ENCODE results near the gene MAD1L1.
"Not testable (repeated sequence)": the region's sequence is repeated elsewhere in the genome, so short reads cannot be mapped to it uniquely, and the experiment has no call there.

The MAD1L1 gene

DNA sequence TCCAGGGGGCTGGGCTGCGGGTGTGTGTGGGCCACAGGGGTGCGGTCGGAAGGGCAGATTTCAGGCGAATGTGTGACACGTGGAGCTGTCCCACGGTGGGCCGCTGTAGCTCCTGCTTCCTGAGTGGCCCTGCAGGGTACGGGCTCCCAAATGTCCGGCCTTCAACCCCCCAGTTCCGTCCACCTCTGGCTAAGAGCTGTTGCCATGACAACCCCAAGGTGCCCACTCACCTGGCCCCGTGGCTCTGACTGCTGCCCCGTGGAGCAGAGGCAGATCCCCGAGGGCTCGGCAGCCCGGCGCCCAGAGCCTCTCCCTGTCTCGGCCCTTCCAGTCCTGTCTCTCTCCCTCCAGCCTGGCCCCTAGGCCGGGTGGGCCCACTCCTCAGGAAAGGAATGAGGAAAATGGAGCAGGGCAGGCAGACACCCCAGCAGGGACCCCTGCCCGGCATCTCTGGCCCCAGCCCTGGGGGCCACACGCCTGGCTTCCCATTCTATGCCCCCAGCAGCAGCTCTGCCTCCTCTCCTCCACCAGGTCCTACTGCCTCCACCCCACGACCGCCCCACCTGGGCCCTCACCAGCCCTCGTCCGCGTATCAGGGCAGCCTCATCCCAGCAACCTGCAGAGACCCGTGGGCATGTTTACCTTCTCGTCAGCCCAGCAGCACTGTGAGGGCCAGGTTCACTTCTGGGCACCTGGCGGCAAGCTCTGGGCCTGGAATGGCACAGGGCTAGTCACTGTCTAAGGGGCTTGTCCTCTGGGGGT is 347.1 kb downstream of the MAD1L1 start:
- no peak for DNase-seq

DNA sequence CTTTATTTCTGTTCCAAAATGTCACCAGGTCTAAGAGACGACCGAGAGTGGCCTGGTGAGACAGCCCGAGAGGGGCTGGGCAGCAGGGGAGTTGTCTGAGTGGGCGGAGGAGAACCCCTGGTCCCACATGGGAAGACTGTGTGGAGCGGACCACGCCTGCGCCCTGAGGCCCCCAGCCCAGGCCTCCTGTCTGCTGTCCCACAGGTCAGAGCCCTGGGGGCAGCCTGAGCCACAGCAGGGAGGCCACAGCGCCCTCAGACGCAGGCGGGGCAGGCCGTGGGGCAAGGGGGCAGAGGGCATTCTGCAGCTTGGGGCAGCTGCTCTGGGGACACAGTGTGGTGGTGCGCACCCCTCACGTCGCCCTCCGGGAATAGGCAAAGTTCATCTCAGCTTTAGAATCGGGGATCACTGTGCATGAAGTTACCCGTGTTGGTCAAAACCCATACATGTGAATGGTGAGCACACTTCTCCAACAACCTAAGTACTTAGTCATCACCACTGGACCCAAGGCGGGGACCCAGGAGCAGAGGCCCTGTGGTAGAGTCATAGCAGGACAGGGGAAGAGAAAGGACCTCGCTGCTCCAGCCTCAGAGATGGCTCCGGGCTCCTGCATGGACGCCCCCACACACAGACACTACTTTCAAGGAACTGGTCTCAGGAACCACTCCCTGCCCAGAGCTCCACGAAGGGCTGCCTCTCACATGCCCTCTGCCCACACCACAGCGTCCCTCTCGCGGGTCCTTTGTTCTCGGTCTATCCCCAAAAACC is 348.0 kb downstream of the MAD1L1 start:
- no peak for DNase-seq

DNA sequence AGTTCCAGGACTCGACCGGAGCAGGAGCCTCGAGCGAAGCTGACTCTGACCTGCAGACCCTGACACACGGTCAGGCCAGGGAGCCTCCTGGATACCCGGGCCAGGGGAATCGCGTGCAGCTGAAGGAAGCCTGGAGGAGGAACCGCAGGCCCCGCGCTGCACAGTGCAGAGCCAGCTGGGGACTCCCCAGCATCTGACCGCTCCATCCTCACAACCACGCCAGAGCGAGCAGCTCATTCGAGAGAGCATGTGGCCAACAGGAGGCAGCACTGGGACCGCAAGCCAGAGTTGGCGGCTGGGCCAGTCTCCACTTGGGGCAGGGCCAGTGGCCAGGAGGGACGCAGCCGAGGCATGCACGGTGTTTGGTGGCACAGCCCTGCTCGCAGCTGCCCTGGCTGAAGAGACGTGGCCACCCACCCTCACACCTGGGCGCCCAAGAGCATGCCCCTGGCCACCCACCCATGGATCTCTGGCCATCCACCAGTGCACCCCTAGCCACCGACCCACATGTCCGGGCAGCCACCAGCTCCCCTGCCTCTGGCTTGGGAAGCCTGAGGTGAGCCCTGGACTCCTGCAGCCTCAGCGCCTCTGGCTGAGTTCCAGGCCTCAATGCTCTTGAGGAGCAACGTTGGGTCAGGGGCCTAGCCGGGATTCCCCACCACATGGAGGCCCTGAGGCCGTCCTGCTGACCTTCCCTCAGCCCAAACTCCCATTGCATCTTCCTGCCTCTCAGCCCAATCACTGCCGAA is 348.7 kb downstream of the MAD1L1 start:
- DNase-seq: no peak

DNA sequence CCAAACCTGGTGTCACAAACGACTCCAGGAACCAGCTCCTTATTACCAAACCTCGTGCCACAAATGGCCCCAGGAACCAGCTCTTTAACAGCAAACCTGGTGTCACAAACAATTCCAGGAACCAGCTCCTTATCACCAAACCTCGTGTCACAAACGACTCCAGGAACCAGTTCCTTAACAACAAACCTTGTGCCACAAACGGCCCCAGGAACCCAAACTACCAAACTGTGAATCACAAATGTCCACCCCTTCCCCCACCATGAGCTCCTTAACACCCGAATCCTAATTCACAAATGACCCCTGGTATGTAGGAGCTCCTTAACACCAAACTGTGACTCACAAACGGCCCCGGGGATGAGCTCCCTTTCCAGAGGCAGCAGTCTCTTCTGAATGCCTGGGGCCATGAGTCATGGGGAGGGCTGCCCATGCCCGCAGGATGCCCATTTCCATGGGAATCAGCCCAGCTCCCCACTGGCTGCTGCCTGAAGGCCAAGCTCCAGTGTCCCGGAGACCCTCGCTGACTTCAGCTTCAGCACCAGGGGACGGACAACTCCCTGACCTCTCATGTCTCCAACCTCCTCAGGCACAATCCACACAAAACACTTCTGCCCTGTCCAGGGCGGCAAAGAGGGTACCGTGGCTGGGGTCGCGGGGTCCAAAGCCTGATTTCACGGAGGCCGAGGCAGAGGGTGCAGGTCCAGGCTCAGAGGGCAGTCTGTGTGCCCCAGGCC is 349.5 kb downstream of the MAD1L1 start:
- no peak for DNase-seq

DNA sequence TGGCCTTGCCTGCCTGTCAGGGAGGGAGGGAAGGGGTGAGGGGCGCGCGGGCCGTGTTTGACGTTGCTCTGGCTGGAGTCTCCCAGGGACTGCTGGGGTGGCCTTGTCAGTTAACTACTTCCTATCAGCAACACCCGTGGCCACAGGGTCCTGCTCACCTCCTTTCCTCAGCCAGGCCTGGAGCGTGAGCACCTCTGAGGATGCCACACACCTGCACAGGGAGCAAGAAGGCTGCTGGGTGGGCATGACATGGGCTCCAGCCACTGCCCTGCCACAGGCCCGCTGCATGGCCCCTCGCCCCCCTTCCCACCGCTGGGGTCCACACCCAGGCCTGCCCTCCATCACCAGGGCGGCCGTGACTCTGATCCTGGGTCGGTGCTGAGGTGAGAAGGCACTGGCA is 350.3 kb downstream of the MAD1L1 start:
- DNase-seq: no peak

DNA sequence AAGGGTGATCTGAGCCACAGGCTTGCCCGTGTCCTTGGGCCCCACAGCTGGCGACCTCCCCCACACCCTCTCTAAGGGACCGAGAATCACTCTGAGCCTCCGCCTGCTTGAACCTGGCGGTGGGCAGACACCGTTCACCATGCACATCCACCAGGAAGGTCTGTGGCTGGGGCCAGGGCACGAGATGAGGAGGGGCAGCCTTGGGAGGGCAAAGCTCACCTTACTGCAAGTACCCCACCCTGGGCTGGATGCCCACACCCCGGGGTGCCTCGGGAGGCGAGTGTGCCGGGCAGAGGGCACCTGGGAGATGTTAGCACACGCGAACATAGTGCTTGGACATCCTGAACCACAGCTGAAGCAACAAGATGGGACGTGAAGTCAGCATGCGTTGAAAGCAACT is 350.8 kb downstream of the MAD1L1 start:
- DNase-seq: no peak

DNA sequence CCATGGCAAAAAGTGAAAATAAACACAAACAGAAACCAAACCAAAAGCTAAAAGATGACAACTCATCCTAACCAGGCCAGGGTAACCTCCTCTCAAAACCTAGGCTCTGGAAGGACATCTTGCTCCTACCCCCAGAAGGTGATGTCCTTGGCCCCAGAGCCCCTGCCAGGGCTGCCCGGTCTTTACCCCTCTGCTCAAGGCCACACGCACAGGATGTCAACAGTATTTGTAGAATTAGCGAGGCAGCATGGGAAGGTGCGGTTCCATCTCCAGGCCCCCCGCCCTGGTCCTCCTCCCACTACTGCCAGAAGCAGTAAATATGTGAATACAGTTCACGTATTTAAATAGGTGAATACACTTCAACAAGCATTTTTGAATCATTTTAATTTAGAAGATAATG is 356.1 kb downstream of the MAD1L1 start:
- DNase-seq: not testable (repeated sequence)

DNA sequence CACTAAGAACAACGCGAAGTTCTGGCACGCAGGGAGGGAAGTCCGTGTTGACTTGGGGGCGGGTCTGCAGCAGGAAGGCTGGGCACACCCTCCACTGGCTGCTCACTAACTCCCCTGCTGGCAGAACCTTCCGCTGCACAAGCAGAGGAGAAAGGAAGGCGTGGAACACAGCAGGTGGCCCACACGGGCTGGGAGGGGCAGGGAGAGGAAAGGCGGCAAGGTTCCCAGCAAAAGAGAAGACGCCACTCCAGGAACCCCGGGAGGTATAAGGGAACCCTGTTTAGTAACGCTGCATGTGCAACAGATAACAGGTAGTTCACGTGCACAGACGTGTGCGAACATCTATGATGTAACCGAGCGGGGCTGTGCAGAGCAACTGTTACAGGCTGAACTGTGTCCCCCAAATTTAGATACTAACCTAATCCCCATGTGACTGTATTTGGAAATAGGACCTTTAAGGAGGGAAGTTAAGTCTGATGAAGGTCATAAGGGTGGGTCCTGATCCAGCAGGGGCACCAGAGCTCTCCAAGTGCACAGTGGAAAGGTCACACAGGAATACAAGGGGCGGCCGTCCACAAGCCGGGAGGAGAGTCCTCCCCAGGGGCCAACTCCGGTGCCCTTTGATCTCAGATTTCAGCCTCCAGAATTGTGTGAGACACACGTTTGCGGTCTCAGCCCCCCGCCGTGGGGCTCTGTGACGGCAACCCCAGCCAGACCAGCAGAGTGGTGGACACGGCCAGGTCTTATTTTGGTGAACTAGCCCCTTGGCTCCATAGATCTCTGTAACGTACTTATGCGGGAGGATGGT is 357.1 kb downstream of the MAD1L1 start:
- not testable (repeated sequence) for DNase-seq

DNA sequence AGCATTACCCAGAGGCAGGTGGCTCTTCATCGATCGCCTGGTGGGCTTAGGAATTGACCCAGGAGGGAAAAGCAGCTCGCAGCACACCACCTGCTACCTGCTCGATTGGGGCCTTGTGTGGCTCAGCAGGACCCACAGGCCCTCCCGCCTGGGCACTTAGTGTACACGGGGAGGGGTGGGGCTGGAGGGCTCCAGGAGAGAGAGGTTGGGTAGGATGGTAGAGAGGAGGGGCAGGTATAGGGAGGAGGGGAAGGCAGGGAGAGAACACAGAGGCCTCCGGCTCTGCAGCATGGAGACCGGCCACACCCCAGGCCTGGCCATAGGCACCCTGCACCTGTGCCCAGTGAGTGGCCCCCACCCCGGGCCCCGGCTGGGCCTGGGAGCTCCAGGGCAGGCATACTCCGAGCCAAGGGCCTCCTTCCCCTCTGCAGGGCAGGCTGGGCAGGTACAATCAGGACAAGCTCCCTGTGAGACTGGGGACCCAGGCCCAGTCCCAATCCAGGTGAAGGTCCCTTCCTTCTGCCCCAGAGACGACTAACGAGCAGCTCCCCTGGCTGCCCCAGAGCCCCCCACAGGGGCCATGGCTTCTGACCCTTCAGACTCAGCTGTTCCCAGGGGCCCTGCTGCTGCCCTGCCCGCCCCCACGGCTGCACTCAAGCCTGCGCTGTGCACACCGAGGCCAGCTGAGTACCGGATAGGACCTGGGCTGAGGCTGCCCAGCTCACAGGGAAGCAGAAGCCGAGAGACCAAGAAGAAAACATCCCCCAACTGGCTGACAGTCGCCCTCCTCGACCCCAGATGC is 358.0 kb downstream of the MAD1L1 start:
- DNase-seq: not testable (repeated sequence)

DNA sequence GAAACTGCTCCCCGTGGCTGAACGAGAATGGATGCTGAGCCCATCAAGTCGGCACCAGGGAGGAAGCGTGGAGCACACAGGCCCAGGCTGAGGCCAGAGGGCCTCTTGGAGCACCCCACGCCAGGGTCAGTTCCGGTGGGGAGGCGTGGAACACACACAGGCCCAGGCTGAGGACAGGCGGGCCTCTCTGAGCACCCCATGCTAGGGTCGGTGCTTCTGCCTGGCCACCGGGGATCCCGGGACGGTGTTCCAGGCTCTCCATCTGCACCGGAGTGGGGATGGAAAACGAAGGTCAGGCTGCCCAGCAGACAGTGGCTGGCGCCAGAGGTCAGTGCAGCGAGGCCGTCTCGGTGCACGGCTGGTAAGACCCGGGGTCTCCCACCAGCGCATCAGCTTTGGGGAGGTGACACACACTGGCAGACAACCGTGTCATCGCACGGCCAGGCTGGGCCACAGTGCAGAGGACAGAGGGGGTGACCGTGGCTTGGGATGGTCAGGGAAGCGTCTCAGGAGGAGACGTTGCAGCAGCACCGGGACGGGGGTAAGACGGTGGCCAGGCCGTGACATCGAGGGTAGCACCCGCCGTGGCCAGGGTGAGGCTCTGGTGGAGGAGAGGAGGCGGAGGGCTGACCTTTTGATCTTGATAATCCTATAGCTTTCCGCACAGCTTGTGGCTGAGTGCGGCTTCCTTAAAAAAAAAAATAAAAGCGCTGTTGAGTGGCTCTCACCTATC is 358.7 kb downstream of the MAD1L1 start:
- DNase-seq: no peak

DNA sequence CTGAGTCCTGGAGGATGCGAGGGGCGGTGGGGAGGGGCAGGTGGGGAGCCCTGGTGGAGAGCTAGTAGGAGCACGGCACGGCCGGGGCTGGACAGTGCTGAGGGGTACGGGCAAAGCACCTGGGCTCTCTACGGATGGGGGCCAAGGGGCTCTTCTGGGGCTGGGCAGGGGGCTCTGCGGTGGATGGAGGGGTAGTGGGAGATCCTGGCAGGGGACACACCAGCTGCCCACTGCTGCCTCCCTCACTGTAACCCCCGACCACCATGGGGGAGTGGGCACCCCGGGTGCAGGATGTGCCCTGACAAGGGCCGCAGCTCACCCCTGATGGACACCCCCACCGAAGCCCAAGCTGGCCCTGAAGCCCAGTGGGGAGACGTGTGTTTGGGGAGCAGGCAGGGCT is 359.3 kb downstream of the MAD1L1 start:
- DNase-seq: no peak

DNA sequence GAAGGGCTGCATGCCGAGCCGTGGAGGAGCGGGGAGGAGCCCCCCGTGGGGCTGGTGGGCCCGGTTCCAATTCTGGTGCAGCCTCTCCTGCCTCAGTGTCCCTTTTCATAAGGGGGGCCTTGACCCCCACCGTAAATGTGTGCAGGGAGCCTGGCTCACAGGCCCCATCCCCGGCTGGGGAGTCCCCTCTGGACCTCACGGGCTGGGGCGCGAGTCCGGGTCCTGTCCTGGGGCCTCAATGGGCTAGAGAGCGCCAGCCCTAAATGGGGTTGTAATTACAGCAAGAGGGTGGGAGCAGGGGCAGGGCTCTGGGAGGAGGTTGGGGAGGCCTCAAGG is 359.7 kb downstream of the MAD1L1 start:
- no peak for DNase-seq

DNA sequence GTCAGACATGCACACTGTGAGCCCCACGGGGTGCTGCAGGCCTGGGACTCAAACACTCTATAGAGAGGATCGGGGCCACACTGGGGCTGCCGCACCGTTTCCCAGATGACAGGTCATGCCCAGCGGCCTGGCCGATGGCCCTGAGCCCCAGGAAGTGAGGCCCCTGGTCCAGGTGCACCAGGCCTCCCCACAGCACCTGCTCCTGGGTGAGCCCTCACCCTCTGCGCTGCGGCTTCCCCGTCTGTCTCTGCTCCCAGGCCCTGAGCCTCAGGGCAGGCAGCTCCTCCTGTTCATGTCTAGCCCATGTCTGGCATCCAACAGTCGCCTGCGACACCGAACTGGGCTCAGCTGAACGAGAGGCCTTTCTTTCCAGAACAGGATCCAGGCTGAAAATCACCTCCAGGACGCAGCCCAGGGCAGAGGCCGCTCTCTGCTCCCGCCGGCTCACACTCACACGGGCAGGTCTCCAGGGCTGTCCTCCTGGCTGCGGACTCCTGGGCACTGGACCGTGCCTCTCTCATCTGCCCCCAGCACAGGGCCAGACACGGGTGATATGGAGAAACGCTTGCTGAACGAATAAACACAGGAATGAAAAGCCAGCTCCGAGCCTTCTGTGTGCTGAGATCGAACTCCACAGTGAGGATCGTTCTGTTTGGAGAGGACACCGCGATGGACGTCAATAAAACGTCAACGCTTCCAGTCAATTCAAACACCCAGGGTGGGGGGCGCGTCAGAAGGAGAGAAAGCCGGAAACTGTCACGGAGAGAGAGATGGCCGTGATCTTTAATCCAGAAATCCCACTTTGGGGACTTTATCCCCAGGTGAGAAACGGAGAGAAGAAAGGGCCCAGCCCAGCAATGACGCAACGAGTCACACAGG is 360.3 kb downstream of the MAD1L1 start:
- DNase-seq: no peak

DNA sequence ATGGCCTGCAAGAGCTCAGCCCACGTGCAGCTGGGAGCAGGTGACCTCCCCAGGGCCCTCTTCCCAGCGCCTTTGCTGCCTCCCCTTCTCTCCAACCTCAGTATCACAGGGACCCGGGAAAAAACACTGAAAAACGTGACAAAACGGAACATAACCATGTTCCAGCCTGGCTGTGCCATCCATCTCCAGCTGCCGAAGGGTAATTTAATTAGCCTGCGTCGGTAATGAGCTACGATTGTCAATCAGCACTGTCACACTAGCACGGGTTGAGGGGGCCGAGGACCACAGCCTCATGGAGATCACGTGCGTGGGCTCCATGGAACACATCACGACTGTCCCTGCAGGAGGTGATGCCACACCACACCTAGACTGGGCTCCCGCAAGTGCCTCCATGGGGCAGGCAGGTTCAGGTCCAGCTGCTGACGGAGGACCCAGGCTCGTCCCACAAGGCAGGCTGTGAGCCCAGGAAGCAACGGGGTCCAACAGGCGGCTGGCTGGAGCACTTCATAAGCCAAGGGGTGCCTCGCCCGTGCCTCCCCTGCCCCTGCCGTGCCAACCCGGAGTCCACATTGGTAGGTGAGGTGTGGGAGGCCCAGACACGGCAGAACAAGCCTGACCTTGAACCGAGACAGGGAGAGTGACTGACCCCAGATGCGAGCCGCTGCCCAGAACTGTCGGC is 363.2 kb downstream of the MAD1L1 start:
- no peak for DNase-seq

DNA sequence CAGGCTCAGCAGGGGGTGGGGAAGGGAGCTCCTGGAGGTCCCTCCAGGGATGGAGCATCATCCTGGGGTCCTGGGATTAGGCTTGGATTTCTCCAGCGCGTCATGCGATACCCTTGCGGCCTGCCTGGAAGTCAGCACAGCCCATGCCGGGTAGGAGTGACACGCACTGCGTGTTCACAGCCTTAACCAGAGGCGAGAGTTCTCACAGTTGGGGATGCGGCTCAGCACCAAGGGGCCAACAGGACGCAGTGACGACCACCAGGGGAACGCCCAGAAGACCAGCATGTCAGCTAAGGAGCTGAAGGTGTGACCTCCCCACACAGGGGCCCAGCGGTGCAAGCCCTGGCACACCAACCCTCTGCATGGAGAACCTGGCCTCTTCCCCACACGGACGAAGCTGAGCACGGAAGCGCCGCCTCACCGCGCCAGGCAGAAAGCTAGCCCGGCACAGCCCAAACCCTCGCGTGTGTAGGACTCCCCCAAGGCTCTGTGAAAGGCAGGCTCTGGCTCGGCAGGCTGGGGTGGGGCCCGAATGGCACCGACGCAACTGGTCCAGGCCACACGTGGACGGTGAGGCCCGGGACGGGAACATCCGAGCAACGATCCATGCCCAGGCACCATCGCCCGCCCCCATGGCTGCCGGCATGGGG is 364.1 kb downstream of the MAD1L1 start:
- DNase-seq: no peak

DNA sequence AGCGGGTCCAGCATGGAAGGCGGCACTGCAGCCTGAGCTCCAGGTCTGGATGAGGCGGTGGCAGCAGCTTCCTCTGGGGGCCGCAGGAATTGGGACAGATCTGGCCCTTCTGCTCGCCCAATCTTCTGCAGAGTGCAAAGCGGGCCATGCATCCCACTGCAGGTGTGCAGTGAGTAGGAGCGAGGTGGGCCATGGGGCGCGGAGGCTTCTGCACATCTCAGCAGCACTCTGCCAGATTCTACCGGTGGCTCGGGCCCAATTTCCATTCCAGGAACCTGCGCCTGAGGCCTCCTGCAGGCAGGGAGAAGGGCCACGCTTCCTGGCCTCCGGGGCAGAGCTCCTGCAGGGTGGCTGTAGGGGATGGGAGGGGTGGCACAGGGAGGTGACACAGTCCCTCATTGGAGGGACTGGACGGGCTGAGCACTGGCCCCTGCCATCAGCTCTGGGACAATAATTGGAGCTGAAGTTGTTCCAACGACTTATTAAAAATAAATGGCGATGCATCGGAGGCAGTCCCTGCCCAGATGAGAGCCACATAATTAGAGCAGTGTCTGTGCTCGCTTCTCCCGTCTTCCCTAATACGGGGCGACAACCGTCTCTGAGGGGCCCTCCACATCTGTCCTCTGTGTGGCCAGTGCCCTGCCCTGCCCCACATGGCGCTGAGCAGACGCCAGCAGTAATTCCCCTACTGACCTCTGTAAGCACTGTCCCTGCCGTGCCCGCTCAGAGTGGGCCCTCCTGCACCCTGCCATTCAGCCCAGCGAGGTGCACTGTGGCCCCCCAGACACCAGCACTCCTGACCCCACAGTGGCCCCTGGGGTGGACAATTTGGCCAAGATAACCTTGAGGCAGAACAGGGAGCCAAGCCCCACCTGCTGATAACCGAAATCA is 365.1 kb downstream of the MAD1L1 start:
- no peak for DNase-seq

DNA sequence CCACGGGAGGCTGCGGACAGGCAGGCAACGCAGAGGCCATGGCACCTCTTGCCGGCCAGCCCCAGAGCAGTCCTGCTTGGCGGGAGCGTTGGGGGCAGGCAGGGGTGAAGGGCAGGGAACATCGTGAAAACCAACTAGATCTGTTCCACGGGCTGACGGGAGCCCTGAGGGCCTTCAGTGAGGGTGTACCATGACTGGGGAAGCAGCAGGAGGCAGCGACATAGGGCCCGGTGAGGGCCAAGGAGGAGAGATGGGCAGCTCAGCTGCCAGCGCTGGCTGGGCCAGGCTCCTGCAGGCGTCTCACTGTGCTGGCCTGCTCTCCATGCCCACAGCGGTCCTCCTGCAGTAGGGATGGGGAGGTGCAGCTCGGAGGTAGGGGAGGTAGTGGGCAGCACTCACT is 366.1 kb downstream of the MAD1L1 start:
- DNase-seq: no peak

Data from activated gamma-delta T cell treated with Interleukin-2 at 50 U/mL for 16 hours (primary cell).